ENCODE measurements around the gene ZNF212. TPM values are rescaled to one million over a fixed set of nuclear protein-coding genes. Genes with fewer than 3 reads are reported as not detected.
"Not testable (repeated sequence)": the region's sequence is repeated elsewhere in the genome, so short reads cannot be mapped to it uniquely, and the experiment has no call there.

The ZNF212 gene
- total RNA-seq, 2 donors from 2014 or later = 12.1 to 15.3 TPM

GRCh38 chr7:149225656-149226055 lies 13.8 kb upstream of the ZNF212 start:
- peaks cover 11% of the 10 kb centered on the region for H3K4me1 Mint-ChIP-seq
- H3K9me3 ChIP-seq (ENCODE audit: control insufficient read depth, low read length, poor library complexity, severe bottlenecking) = no peaks in the 10 kb centered on the region
- no peak overlapping the region for H3K4me3 Mint-ChIP-seq
- peaks cover 5% of the 10 kb centered on the region for H3K27me3 Mint-ChIP-seq
- H3K27ac Mint-ChIP-seq = no peak overlapping the region
- H3K36me3 Mint-ChIP-seq (ENCODE audit: low read depth) = peaks cover 2% of the 10 kb centered on the region
- ATAC-seq = no peak
- DNase-seq = no peak

GRCh38 chr7:149226366-149226765 lies 13.1 kb upstream of the ZNF212 start:
- peaks cover 11% of the 10 kb centered on the region for H3K4me1 Mint-ChIP-seq
- not testable (repeated sequence) for H3K27me3 Mint-ChIP-seq; ATAC-seq; H3K4me3 Mint-ChIP-seq; DNase-seq; H3K27ac Mint-ChIP-seq; H3K9me3 ChIP-seq (ENCODE audit: control insufficient read depth, low read length, poor library complexity, severe bottlenecking); H3K36me3 Mint-ChIP-seq (ENCODE audit: low read depth)

GRCh38 chr7:149226840-149227494 lies 12.5 kb upstream of the ZNF212 start:
- DNase-seq (no peak), ATAC-seq (no peak)
- no peaks in the 10 kb centered on the region for H3K9me3 ChIP-seq (ENCODE audit: control insufficient read depth, low read length, poor library complexity, severe bottlenecking)
- Mint-ChIP-seq H3K27ac (no peak overlapping the region), H3K4me1 (peaks cover 7% of the 10 kb centered on the region), H3K27me3 (peaks cover 5% of the 10 kb centered on the region), H3K4me3 (no peak overlapping the region), H3K36me3 (ENCODE audit: low read depth) (no peaks in the 10 kb centered on the region)

GRCh38 chr7:149228831-149229471 lies 10.5 kb upstream of the ZNF212 start:
- peak overlapping the region; percentile 59 for H3K27ac Mint-ChIP-seq
- H3K27me3 Mint-ChIP-seq = peaks cover 16% of the 10 kb centered on the region
- no peaks in the 10 kb centered on the region for H3K9me3 ChIP-seq (ENCODE audit: control insufficient read depth, low read length, poor library complexity, severe bottlenecking)
- DNase-seq (no peak), ATAC-seq (no peak)
- H3K4me1 Mint-ChIP-seq = peaks cover 7% of the 10 kb centered on the region
- no peak overlapping the region for H3K4me3 Mint-ChIP-seq
- H3K36me3 Mint-ChIP-seq (ENCODE audit: low read depth) = no peaks in the 10 kb centered on the region

- Mint-ChIP-seq H3K36me3 (ENCODE audit: low read depth) (no peaks in the 10 kb centered on the region), H3K27me3 (peaks cover 19% of the 10 kb centered on the region), H3K4me1 (peaks cover 7% of the 10 kb centered on the region), H3K4me3 (peak overlapping the region; percentile 21), H3K27ac (no peak overlapping the region)
- ATAC-seq (no peak), DNase-seq (no peak)
- H3K9me3 ChIP-seq (ENCODE audit: control insufficient read depth, low read length, poor library complexity, severe bottlenecking) = no peaks in the 10 kb centered on the region
Observed at GRCh38 chr7:149229526-149229925, 9.9 kb upstream of the ZNF212 start.

- Mint-ChIP-seq H3K27ac (no peak overlapping the region), H3K36me3 (ENCODE audit: low read depth) (no peaks in the 10 kb centered on the region), H3K4me1 (peaks cover 4% of the 10 kb centered on the region), H3K27me3 (peaks cover 19% of the 10 kb centered on the region), H3K4me3 (no peak overlapping the region)
- H3K9me3 ChIP-seq (ENCODE audit: control insufficient read depth, low read length, poor library complexity, severe bottlenecking) = no peaks in the 10 kb centered on the region
- ATAC-seq (no peak), DNase-seq (no peak)
Observed at GRCh38 chr7:149232362-149232761, 7.1 kb upstream of the ZNF212 start.

GRCh38 chr7:149233655-149234204 lies 5.7 kb upstream of the ZNF212 start:
- DNase-seq; H3K36me3 Mint-ChIP-seq (ENCODE audit: low read depth); ATAC-seq; H3K4me3 Mint-ChIP-seq; H3K9me3 ChIP-seq (ENCODE audit: control insufficient read depth, low read length, poor library complexity, severe bottlenecking); H3K4me1 Mint-ChIP-seq; H3K27ac Mint-ChIP-seq: not testable (repeated sequence)
- peaks cover 26% of the 10 kb centered on the region for H3K27me3 Mint-ChIP-seq

- Mint-ChIP-seq H3K4me1 (peaks cover 14% of the 10 kb centered on the region), H3K4me3 (no peak overlapping the region), H3K36me3 (ENCODE audit: low read depth) (no peaks in the 10 kb centered on the region), H3K27ac (no peak overlapping the region), H3K27me3 (peaks cover 19% of the 10 kb centered on the region)
- DNase-seq (no peak), ATAC-seq (no peak)
- H3K9me3 ChIP-seq (ENCODE audit: control insufficient read depth, low read length, poor library complexity, severe bottlenecking) = no peaks in the 10 kb centered on the region
Observed at GRCh38 chr7:149237502-149237901, 1.9 kb upstream of the ZNF212 start.

GRCh38 chr7:149238051-149238450 lies 1.4 kb upstream of the ZNF212 start:
- H3K9me3 ChIP-seq (ENCODE audit: control insufficient read depth, low read length, poor library complexity, severe bottlenecking) = no peaks in the 10 kb centered on the region
- H3K27me3 Mint-ChIP-seq = peaks cover 13% of the 10 kb centered on the region
- DNase-seq (no peak), ATAC-seq (no peak)
- peak overlapping the region; percentile 74 for H3K27ac Mint-ChIP-seq
- H3K36me3 Mint-ChIP-seq (ENCODE audit: low read depth) = no peaks in the 10 kb centered on the region
- H3K4me3 Mint-ChIP-seq = peak overlapping the region; percentile 93
- H3K4me1 Mint-ChIP-seq = peaks cover 14% of the 10 kb centered on the region

- DNase-seq (no peak), ATAC-seq (no peak)
- Mint-ChIP-seq H3K4me1 (peaks cover 20% of the 10 kb centered on the region), H3K36me3 (ENCODE audit: low read depth) (no peaks in the 10 kb centered on the region), H3K27me3 (peaks cover 7% of the 10 kb centered on the region), H3K27ac (peak overlapping the region; percentile 83), H3K4me3 (peak overlapping the region; percentile 93)
- H3K9me3 ChIP-seq (ENCODE audit: control insufficient read depth, low read length, poor library complexity, severe bottlenecking) = no peaks in the 10 kb centered on the region
Observed at GRCh38 chr7:149240637-149241036, 1.2 kb downstream of the ZNF212 start.

- no peaks in the 10 kb centered on the region for H3K36me3 Mint-ChIP-seq (ENCODE audit: low read depth)
- DNase-seq = no peak
- peaks cover 7% of the 10 kb centered on the region for H3K27me3 Mint-ChIP-seq
- peaks cover 25% of the 10 kb centered on the region for H3K4me1 Mint-ChIP-seq
- peak overlapping the region; percentile 41 for H3K4me3 Mint-ChIP-seq
- no peaks in the 10 kb centered on the region for H3K9me3 ChIP-seq (ENCODE audit: control insufficient read depth, low read length, poor library complexity, severe bottlenecking)
- no peak for ATAC-seq
- H3K27ac Mint-ChIP-seq = no peak overlapping the region
Observed at GRCh38 chr7:149241696-149242095, 2.2 kb downstream of the ZNF212 start.

- H3K9me3 ChIP-seq (ENCODE audit: control insufficient read depth, low read length, poor library complexity, severe bottlenecking) = no peaks in the 10 kb centered on the region
- no peaks in the 10 kb centered on the region for H3K36me3 Mint-ChIP-seq (ENCODE audit: low read depth)
- peak overlapping the region; percentile 8 for H3K27ac Mint-ChIP-seq
- H3K27me3 Mint-ChIP-seq = no peaks in the 10 kb centered on the region
- peak; percentile 36 for ATAC-seq
- no peak for DNase-seq
- H3K4me3 Mint-ChIP-seq = no peak overlapping the region
- peaks cover 28% of the 10 kb centered on the region for H3K4me1 Mint-ChIP-seq
Observed at GRCh38 chr7:149245244-149245643, 5.8 kb downstream of the ZNF212 start.

GRCh38 chr7:149245744-149246143 lies 6.3 kb downstream of the ZNF212 start:
- no peaks in the 10 kb centered on the region for H3K9me3 ChIP-seq (ENCODE audit: control insufficient read depth, low read length, poor library complexity, severe bottlenecking)
- Mint-ChIP-seq H3K4me3 (no peak overlapping the region), H3K27me3 (no peaks in the 10 kb centered on the region), H3K4me1 (peaks cover 24% of the 10 kb centered on the region), H3K27ac (peak overlapping the region; percentile 8), H3K36me3 (ENCODE audit: low read depth) (no peaks in the 10 kb centered on the region)
- DNase-seq (no peak), ATAC-seq (no peak)

GRCh38 chr7:149248777-149249176 lies 9.3 kb downstream of the ZNF212 start:
- no peaks in the 10 kb centered on the region for H3K27me3 Mint-ChIP-seq
- H3K27ac Mint-ChIP-seq = peak overlapping the region; percentile 72
- no peak for ATAC-seq
- H3K9me3 ChIP-seq (ENCODE audit: control insufficient read depth, low read length, poor library complexity, severe bottlenecking) = no peaks in the 10 kb centered on the region
- no peaks in the 10 kb centered on the region for H3K36me3 Mint-ChIP-seq (ENCODE audit: low read depth)
- H3K4me3 Mint-ChIP-seq = no peak overlapping the region
- DNase-seq = no peak
- H3K4me1 Mint-ChIP-seq = peaks cover 23% of the 10 kb centered on the region

Data from T-helper 17 cell (primary cell).